GM18505 (cell line): ENCODE results near the gene TREML1.

ENCODE experiments used
- ATAC-seq: cut with Tn5 transposase; IDR thresholded peaks from one replicate; pipeline ENCODE4 v1.9.1; 2021; ENCODE audit not compliant: unreplicated experiment
- POLR2A ChIP-seq: IDR thresholded peaks from 4 replicates; pipeline ENCODE4 v1.6.1; 2011; ENCODE audit warnings: borderline replicate concordance; ENCODE audit not compliant: insufficient read depth, insufficient read length; ENCODE audit errors: extremely low read depth

Gene TREML1

GRCh38 chr6:41164551-41165120 lies 10.5 kb upstream of the TREML1 start:
- TF ChIP-seq POLR2A: no peak
- no peak for ATAC-seq

GRCh38 chr6:41163419-41163717 lies 9.2 kb upstream of the TREML1 start:
- no peak for TF ChIP-seq POLR2A
- no peak for ATAC-seq

GRCh38 chr6:41162687-41163418 lies 8.7 kb upstream of the TREML1 start, which contains the start of gene TREM2:
Gene TREM2 (minus strand): TSS chr6:41163116. CDS start chr6:41163082, 34 bp downstream.
- ATAC-seq: no peak
- no peak for TF ChIP-seq POLR2A

GRCh38 chr6:41161851-41162552 lies 7.9 kb upstream of the TREML1 start:
- no peak for TF ChIP-seq POLR2A
- no peak for ATAC-seq

GRCh38 chr6:41161380-41161779 lies 7.2 kb upstream of the TREML1 start:
- TF ChIP-seq POLR2A: no peak
- no peak for ATAC-seq

- no peak for TF ChIP-seq POLR2A
- no peak for ATAC-seq
Measured at GRCh38 chr6:41160933-41161332, 6.8 kb upstream of the TREML1 start.

GRCh38 chr6:41159415-41160082 lies 5.4 kb upstream of the TREML1 start:
- ATAC-seq: no peak
- no peak for TF ChIP-seq POLR2A

- ATAC-seq: no peak
- TF ChIP-seq POLR2A: no peak
Measured at GRCh38 chr6:41157323-41157722, 3.2 kb upstream of the TREML1 start.

- no peak for ATAC-seq
- TF ChIP-seq POLR2A: no peak
Measured at GRCh38 chr6:41156771-41157170, 2.6 kb upstream of the TREML1 start.

GRCh38 chr6:41156001-41156400 lies 1.9 kb upstream of the TREML1 start:
- no peak for ATAC-seq
- no peak for TF ChIP-seq POLR2A

GRCh38 chr6:41155132-41155805 lies 1.1 kb upstream of the TREML1 start:
- TF ChIP-seq POLR2A: no peak
- ATAC-seq: no peak

- no peak for ATAC-seq
- no peak for TF ChIP-seq POLR2A
Measured at GRCh38 chr6:41153451-41153850, 696 bp downstream of the TREML1 start.

- TF ChIP-seq POLR2A: no peak
- ATAC-seq: no peak
Measured at GRCh38 chr6:41150671-41151070, 3.5 kb downstream of the TREML1 start.
